ENCODE data around the gene RSRC2.
"Not testable (repeated sequence)": the region's sequence is repeated elsewhere in the genome, so short reads cannot be mapped to it uniquely, and the experiment has no call there.

RSRC2 gene

DNA sequence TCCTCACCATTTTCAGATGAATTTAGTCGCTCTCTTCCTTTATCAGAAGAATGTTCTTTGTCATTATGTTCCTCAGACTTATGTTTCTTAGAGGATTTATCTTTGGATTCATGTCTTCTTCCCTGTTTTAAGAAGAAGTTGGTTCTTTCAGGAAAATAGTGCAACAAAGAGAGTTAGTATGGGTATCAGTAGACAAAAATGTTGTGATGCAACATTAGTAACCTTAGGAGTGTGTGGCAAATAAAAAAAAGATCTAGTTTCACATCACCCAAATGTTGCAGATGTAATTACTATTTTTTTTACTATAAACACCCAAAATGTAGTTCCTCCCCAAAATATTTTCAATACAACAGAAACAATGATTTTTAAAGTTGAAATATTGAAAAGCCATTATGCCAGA lies 7.8 kb downstream of the RSRC2 start:
- no peak for DNase-seq

DNA sequence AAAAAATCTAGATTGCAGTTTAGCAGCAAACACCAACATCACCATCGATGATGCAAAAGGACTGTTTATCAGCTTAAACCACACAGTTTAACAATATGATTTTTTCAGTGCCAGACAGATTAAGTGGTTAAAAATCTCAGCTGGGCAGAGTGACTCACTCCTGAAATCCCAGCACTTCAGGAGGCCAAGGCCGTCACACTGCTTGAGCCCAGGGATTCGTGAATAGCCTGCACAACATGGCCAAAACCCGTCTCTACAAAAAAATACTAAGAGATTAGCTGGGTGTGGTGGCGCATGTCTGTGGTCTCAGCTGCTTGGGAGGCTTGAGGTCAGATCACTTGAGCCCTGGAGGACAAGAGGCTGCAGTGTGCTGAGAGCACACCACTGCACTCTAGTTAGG lies 8.9 kb downstream of the RSRC2 start:
- no peak for DNase-seq

- DNase-seq, result no peak
Observed at GRCh38 chr12:122516544-122517361, 10.0 kb downstream of the RSRC2 start.

DNA sequence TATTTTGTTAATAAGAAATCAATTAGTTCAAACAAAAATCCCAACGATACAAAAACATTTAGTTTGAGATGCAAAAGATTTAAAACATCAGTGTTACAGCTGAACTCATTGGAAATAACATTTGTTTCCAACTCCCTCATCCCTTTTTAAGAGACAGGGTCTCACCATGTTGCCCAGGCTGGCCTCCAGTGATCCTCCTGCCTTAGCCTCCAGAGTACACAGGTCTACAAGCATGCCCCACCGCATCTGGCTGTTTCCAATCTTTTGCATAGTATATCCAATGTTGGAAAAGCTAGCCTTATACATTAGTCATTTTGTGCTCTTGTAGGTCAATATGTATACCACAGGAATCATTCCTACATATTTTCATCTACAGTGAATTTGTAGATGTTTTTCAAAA lies 11.5 kb downstream of the RSRC2 start:
- no peak for DNase-seq

DNA sequence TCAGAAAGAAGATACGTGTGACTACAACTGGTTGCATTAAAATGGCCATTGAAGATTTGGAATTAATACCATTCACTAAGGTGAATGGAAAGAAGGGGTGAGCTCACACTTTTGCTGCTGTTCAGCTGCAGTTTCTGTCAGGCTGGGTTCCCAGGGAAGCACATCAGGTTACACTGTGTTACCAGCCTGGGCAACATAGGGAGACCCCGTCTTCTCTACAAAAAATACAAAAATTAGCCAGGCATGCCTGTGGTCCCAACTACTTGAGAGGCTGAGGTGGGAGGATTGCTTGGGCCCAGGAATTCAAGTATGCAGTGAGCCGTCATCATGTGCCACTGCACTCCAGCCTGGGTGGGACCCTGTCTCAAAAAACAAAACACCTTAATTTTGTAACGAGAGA lies 13.1 kb downstream of the RSRC2 start:
- no peak for DNase-seq

DNA sequence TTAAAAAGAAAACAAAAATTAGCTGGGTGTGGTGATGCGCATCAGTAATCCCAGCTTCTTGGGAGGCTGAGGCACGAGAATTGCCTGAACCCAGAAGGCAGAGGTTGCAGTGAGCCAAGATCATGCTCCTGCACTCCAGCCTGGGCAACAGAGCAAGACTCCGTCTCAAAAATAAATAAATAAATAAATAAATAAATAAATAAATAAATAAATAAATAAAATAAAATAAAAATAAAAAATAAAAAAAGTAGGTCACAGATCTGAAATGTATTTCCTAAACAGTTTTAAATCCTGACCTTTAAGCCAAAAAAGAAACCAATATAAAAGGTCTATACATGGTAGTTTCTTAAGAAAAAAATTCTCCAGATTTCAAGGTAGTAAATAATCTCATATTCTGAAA lies 13.7 kb downstream of the RSRC2 start:
- DNase-seq, result not testable (repeated sequence)

GRCh38 chr12:122508163-122508562 lies 18.6 kb downstream of the RSRC2 start:
- no peak for DNase-seq

- DNase-seq, result no peak
Observed at GRCh38 chr12:122506393-122506938, 20.3 kb downstream of the RSRC2 start.

DNA sequence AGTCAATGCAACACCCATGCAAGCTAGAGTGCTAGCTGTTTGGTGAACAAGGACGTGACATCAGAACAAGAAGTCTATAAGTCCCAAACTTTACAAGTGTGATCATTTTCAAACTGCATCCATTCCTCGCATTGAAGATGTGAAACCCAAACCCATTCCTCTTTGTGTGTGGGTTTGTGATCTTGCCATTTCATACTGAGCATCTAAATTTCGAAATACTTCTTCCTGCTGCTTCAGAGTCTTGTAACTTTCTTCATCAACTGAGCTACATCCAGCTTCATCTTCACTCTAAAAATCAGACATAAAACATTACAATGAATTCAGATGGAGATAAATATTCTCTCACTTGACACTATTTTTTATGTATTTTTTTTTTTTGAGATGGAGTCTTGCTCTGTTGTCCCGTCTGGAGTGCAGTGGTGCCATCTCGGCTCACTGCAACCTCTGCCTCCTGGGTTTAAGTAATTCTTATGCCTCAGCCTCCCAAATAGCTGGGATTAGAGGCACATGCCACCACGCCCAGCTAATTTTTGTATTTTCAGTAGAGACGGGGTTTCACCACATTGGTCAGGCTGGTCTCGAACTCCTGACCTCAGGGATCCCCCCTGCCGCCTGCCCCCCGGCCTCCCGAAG lies 21.2 kb downstream of the RSRC2 start:
- no peak for DNase-seq

- DNase-seq, result no peak
Observed at GRCh38 chr12:122503783-122504590, 22.7 kb downstream of the RSRC2 start.

DNA sequence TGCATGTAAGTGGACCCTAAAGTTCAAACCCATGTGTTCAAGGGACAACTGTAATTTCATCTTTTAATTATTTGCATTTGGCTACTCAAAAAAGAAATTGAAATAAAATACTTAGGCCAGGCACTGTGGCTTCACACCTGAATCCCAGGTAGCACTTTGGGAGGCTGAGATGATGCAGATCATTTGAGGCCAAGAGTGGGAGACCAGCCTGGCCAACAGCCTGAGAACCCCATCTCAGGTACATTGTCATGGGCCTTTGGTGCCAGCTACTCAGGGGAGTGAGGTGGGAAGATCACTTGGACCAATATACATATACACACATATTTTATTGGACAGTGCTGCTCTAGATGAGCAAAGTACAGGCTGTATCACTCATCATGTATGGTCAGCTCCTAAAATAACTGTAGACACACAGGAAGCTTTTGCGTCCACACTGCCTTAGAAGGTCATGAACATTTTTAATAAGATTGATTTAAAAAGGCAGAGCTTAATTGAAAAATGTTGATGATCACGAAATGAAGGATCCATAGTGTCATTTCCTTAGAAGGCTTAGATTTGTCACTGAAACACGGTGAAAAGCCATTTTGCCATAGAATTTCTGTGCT lies 23.5 kb downstream of the RSRC2 start:
- no peak for DNase-seq

GRCh38 chr12:122501489-122501989 lies 25.2 kb downstream of the RSRC2 start:
- DNase-seq, result no peak

DNA sequence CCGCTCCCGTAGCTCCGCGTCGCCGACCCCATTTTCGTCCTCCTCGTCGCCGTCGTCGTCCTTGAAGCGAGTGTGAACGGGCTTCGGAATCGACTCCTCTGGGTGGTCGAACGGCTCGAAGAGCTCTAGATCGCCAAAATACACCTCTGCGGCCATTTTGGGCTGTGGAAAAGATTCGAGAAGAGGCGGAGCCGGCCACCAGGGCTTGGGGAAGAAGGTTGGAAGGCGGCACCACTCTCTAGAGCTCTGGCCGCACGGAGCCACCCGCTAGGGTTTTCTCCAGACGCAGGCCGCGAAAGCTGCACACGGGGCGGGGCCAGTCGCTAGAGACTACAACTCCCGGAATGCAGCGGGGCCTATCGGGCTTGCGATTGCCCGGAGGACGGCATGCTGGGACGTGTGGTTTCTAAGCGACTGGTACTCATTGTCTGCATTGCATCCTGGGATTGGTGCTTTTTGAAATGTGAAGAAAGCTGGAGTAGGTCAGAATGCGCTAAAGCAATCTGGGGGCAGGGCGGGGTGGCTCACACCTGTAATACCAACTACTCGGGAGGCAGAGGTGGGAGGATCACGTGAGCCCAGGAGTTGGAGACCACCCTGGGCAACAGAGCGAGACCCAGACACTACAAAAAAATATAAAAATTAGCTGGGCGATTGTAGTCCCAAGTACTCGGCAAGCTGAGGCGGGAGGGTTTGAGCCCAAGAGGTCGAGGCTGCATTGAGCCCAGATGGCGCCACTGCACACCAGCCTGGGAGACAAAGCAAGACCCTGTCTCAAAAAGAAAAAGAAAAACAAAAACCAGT lies 25.8 kb downstream of the RSRC2 start, which contains the start of gene ZCCHC8:
Gene ZCCHC8, minus strand, starts transcription at position 248 of the 804 bp plus-strand sequence. Its CDS starts 92 bp downstream, at position 156.
- peak; percentile 61 to 97 (median 94) for DNase-seq

GRCh38 chr12:122499991-122500684 lies 26.6 kb downstream of the RSRC2 start:
- DNase-seq, result peak in 32 of 56 donors; percentile 13 to 74 (median 50)

DNA sequence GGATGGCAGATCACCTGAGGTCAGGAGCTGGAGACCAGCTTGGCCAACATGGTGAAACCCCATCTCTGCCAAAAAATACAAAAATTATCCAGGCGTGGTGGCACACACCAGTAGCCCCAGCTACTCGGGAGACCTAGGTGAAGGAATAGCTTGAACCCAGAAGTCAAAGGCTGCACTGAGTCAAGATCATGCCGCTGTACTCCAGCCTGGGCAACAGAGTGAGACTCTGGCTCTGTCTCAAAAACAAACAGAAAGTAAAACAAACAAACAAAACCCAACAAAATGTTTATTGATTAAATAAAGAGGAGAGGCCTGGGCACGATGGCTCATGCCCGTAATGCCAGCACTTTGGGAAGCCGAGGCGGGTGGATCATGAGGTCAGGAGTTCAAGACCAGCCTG lies 31.5 kb downstream of the RSRC2 start:
- no peak for DNase-seq

DNA sequence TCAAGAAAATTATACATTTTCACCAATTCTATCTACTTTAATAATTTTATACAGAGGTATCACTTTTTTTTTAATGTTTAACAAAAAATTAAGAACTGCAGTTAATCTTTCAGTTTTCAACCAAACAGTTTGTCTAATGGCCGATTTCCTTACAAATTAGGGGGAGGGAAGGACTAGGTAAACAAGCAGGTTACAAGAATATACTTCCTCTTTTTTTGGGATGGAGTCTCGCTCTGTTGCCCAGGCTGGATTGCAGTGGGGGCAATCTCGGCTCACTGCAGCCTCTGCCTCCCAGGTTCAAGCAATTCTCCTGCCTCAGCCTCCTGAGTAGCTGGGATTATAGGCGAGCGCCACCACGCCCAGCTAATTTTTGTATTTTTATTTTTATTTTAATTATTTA lies 33.5 kb downstream of the RSRC2 start:
- not testable (repeated sequence) for DNase-seq

DNA sequence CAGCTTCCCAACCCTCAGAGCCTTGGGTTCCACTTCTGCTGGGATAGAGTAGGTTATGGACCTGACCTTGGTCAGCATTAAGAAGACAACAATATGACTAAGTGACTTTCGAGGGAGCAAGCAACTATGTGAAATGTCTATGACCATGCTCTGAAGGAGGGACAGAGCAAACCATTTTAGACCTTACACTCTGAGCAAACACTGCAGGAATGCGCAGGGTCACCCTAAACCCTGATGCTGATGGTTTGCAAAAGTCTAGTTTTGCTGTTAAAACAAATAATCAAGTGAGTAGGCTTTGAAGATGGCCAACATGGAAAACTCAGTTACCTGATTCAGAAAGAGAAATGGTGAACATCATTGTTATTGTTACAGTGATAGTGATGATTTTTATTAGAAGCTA lies 34.7 kb downstream of the RSRC2 start:
- DNase-seq, result no peak

- no peak for DNase-seq
Observed at GRCh38 chr12:122489038-122489437, 37.7 kb downstream of the RSRC2 start.

DNA sequence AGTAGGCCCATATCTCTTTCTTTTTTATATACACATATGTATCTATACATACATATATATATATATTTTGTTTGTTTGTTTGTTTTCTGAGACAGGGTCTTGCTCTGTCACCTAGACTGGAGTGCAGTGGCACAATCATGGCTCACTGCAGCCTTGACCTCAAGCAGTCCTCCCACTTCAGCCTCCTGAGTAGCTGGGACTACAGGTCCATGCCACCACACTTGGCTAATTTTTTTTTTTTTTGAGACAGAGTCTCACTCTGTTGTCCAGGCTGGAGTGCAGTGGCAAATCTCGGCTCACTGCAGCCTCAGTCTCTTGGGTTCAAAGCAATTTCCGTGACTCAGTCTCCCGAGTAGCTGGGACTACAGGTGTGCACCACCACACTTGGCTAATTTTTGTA lies 38.9 kb downstream of the RSRC2 start:
- DNase-seq, result not testable (repeated sequence)

All from amygdala (tissue), 56 donors.